CD4-positive, alpha-beta memory T cell (primary cell): ENCODE measurements around the gene EME2. TPM values are rescaled to one million over a fixed set of nuclear protein-coding genes. Genes with fewer than 3 reads are reported as not detected.

Source experiments
- CTCF ChIA-PET: fragments of 350-600 bp; sonication (Branson Sonifier 250); formaldehyde crosslinking; loops from one replicate; lab custom pipeline; 2021; ENCODE audit warnings: inconsistent platforms; ENCODE audit not compliant: partially characterized antibody; lab: Charles Lee
- POLR2A ChIA-PET: fragments of 350-600 bp; sonication (Branson Sonifier 250); formaldehyde crosslinking; loops from one replicate; lab custom pipeline; 2021; ENCODE audit not compliant: partially characterized antibody; lab: Charles Lee
- DNase-seq, 5 donors: peaks; one replicate each; pipeline versions ENCODE4 v3.0.0 to v3.0.0-alpha.2; 2020 to 2022; ENCODE audit warnings: mixed read lengths in 1 of 5
- H3K27ac ChIP-seq: one replicate; pipeline ENCODE4 v1.7.0; 2013; ENCODE audit warnings: low read depth, low read length
- H3K27me3 ChIP-seq: 2 replicates; pipeline ENCODE4 v1.7.0; 2013; ENCODE audit warnings: mild to moderate bottlenecking, low read length, moderate library complexity; ENCODE audit not compliant: insufficient read depth
- H3K36me3 ChIP-seq: 2 replicates; pipeline ENCODE4 v1.7.0; 2013; ENCODE audit warnings: mild to moderate bottlenecking, low read length, moderate library complexity; ENCODE audit not compliant: insufficient read depth
- H3K4me1 ChIP-seq: 2 replicates; pipeline ENCODE4 v1.7.0; 2013; ENCODE audit warnings: mild to moderate bottlenecking, low read length, moderate library complexity; ENCODE audit not compliant: insufficient read depth
- H3K4me3 ChIP-seq, 2 donors: one replicate each; pipeline ENCODE4 v1.7.0; 2013; ENCODE audit warnings: low read length in 2 of 2, mild to moderate bottlenecking in 1 of 2
- H3K9me3 ChIP-seq, 2 donors: one replicate each; pipeline ENCODE4 v1.7.0; 2013; ENCODE audit warnings: low read length in 2 of 2, control low read depth in 1 of 2; ENCODE audit not compliant: control insufficient read depth in 1 of 2
- H3K27ac Mint-ChIP-seq, 7 donors: one replicate each; pipeline ENCODE4 v1.8.0; 2020 to 2021; ENCODE audit warnings: mixed read lengths in 7 of 7, mild to moderate bottlenecking in 6 of 7, inconsistent platforms in 3 of 7, moderate library complexity in 3 of 7
- H3K27me3 Mint-ChIP-seq, 2 donors: one replicate each; pipeline ENCODE4 v1.8.0; 2020 to 2021; ENCODE audit warnings: mixed read lengths in 2 of 2
- H3K36me3 Mint-ChIP-seq, 2 donors: one replicate each; pipeline ENCODE4 v1.8.0; 2020 to 2021; ENCODE audit warnings: mixed read lengths in 2 of 2, inconsistent platforms in 1 of 2, mild to moderate bottlenecking in 1 of 2
- H3K4me1 Mint-ChIP-seq, 4 donors: one replicate each; pipeline ENCODE4 v1.8.0; 2020 to 2021; ENCODE audit warnings: mixed read lengths in 4 of 4, mild to moderate bottlenecking in 1 of 4
- H3K4me3 Mint-ChIP-seq, 8 donors: one replicate each; pipeline ENCODE4 v1.8.0; 2020 to 2021; ENCODE audit warnings: mixed read lengths in 8 of 8, mild to moderate bottlenecking in 7 of 8, moderate library complexity in 6 of 8, inconsistent platforms in 3 of 8
- H3K9me3 Mint-ChIP-seq, 8 donors: one replicate each; pipeline ENCODE4 v1.8.0; 2020 to 2021; ENCODE audit warnings: mixed read lengths in 8 of 8, mild to moderate bottlenecking in 5 of 8, inconsistent platforms in 3 of 8, moderate library complexity in 1 of 8
- intact Hi-C: fragments of 100-400 bp; cut with micrococcal nuclease; formaldehyde crosslinking; loops from one replicate; pipeline ENCODE4 v1.15.1; 2023
- polyA plus RNA-seq, 2 donors: library from polyadenylated mRNA; unstranded; fragments of 300-500 nt; fragmentation: Illumina TruSeq; gene quantifications; one replicate each; pipeline ENCODE4 v1.2.3, GENCODE V29; 2021
- total RNA-seq, 2 experiments: library from RNA; stranded (reverse); gene quantifications; one replicate each; pipeline ENCODE4 v1.2.3, GENCODE V29; 2021

The EME2 gene
- total and polyA plus RNA-seq, 4 experiments from 2014 or later = 0.30 to 33.1 (median 17.2) TPM

DNA sequence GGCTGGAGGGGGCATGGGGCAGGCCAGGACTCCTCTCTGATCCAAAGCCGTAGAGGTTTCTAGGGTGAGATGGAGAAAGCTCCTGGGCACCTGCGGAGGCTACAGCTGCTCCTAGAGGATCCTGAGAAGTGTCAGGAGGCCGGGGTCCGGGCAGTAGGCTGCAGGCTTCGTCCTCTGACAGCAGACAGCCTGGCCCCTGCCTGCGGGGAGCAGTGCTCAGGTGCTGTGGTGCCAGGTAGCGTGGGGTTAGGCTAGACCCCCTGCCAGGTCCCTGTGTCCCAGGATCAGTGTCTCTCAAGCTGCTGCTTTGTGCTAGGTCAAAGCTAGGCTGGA is 1.8 kb downstream of the EME2 start:
- H3K4me3 ChIP-seq = no peak overlapping the region
- peaks cover 11 to 32% (median 15%) of the 10 kb centered on the region in 4 donors for H3K4me1 Mint-ChIP-seq
- ChIA-PET POLR2A (interaction anchor here (1.1 to 11.4 kb wide), 6 partner anchors 6 to 191 kb away, joined by 3 to 185 read pairs (median 20); partner anchors contain the start of genes FAHD1, HAGH, MAPK8IP3 and NUBP2), CTCF (interaction anchor here (0.9 to 1.7 kb wide), 2 partner anchors 8 to 30 kb away, joined by 3 to 16 read pairs; partner anchors contain the start of genes NUBP2 and SPSB3)
- H3K9me3 ChIP-seq = no peaks in the 10 kb centered on the region
- H3K27me3 ChIP-seq = no peaks in the 10 kb centered on the region
- peak overlapping the region; percentile 72 for H3K27ac ChIP-seq
- peaks cover 10% of the 10 kb centered on the region for H3K36me3 ChIP-seq
- H3K9me3 Mint-ChIP-seq = no peaks in the 10 kb centered on the region
- no peak for DNase-seq
- H3K27me3 Mint-ChIP-seq = no peaks in the 10 kb centered on the region
- peaks cover 0 to 22% of the 10 kb centered on the region in 2 donors for H3K36me3 Mint-ChIP-seq
- peaks cover 29% of the 10 kb centered on the region for H3K4me1 ChIP-seq
- H3K27ac Mint-ChIP-seq = peak overlapping the region in 1 of 7 donors; percentile 88
- intact Hi-C loops = loop anchor here (5.0 kb wide), 1 partner anchor 758 kb away; the partner anchor contains the start of gene CEMP1
- peak overlapping the region in 6 of 8 donors; percentile 24 to 83 (median 54) for H3K4me3 Mint-ChIP-seq

DNA sequence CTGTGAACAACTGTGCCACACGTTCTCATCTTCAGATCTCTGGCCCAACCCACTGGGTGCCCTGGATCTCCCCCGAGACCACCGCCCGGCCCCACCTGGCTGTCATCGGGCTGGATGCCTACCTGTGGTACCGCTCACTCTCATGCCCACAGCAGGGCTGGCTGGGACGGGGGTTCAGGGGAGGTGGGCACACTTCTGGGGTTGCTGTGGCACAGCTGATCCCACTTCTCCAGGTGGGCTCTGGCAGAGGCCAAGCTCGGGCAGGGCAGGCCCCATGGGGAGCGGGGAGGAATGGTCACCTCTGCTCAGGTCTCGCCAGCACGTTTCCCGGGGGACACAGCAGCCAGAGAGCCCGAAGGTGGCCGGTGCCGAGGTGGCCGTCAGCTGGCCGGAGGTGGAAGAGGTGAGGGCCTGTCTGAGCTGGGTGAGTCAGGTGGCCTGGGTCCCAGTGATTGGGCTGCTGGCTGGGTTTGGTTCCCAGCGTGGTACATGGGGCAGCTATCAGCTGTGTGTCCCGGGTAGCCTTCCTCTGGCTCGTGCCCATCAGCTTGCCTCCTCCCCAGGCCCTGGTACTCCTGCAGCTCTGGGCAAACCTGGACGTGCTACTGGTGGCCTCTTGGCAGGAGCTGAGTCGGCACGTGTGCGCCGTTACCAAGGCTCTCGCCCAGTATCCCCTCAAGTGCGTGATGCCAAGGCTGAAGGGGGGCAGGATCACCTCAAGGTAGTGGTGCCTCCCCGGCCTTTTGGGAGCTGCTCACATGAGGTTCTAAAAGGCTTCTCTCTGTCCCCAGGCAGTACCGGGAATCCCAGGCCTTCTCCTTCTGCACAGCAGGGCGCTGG is 2.6 kb downstream of the EME2 start:
- Histone ChIP-seq H3K4me1 (peaks cover 32% of the 10 kb centered on the region), H3K9me3 (no peaks in the 10 kb centered on the region), H3K4me3 (no peak overlapping the region), H3K27me3 (no peaks in the 10 kb centered on the region), H3K36me3 (peaks cover 13% of the 10 kb centered on the region), H3K27ac (peak overlapping the region; percentile 72)
- Mint-ChIP-seq H3K27ac (peak overlapping the region in 1 of 7 donors; percentile 88), H3K4me3 (peak overlapping the region in 7 of 8 donors; percentile 13 to 59 (median 44)), H3K9me3 (no peaks in the 10 kb centered on the region), H3K27me3 (no peaks in the 10 kb centered on the region), H3K4me1 (peaks cover 10 to 30% (median 12%) of the 10 kb centered on the region in 4 donors), H3K36me3 (peaks cover 0 to 19% of the 10 kb centered on the region in 2 donors)
- CTCF ChIA-PET = interaction anchor here (1.7 kb wide), 1 partner anchor 8 kb away, joined by 16 read pairs; the partner anchor contains the start of genes NUBP2 and SPSB3
- intact Hi-C loops = no loop called here
- DNase-seq = no peak
- POLR2A ChIA-PET = interaction anchor here (0.6 to 11.4 kb wide), 5 partner anchors 5 to 154 kb away, joined by 3 to 185 read pairs (median 3); partner anchors contain the start of genes MAPK8IP3, NUBP2 and SPSB3

DNA sequence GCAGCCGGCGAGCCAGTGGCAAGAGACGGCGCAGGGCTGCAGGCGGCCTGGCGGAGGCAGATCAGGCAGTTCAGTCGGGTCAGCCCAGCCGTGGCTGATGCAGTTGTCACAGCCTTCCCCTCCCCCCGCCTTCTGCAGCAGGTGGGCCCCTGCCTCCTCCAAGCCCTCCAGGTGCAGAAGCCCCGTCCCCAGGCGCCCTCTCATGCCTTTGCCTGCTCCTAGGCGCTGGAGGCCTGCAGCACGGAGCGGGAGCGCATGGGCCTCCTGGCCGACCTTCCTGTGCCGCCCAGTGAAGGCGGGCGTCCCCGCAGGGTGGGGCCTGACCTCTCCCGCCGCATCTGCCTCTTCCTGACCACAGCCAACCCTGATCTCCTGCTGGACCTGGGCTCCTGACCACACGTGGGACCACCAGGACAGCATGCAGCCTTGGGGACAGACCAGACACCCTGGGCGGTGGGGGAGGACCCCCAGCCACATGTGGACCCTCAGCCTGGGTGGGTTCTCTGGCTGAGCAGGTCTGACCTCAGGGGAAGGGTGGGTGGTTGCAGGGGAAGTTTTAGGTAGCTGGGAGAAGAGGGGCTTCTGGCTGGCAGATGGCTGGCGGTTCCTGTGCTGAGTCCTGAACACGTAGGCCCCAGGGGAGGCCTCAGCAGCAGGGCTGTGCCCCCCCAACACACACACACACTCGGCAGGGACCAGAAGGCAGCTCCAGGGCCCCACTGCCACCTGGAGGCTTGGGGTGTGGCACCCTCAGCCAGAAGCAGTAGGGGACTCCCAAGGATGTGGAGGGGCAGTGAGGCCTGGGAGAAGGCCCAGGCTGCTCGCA is 3.4 kb downstream of the EME2 start:
- H3K4me1 Mint-ChIP-seq = peaks cover 10 to 34% (median 13%) of the 10 kb centered on the region in 4 donors
- Histone ChIP-seq H3K4me3 (no peak overlapping the region), H3K27me3 (no peaks in the 10 kb centered on the region), H3K9me3 (no peaks in the 10 kb centered on the region), H3K36me3 (peaks cover 22% of the 10 kb centered on the region), H3K4me1 (peaks cover 34% of the 10 kb centered on the region), H3K27ac (no peak overlapping the region)
- peak overlapping the region in 2 of 8 donors; percentile 21 to 52 for H3K4me3 Mint-ChIP-seq
- POLR2A ChIA-PET = interaction anchor here (0.6 to 9.4 kb wide), 2 partner anchors 38 to 69 kb away, joined by 3 to 66 read pairs; partner anchors contain the start of gene MAPK8IP3
- H3K27ac Mint-ChIP-seq = peak overlapping the region in 1 of 7 donors; percentile 88
- CTCF ChIA-PET = no interaction called here
- H3K27me3 Mint-ChIP-seq = no peaks in the 10 kb centered on the region
- intact Hi-C loops = no loop called here
- H3K9me3 Mint-ChIP-seq = no peaks in the 10 kb centered on the region
- H3K36me3 Mint-ChIP-seq = peaks cover 0 to 17% of the 10 kb centered on the region in 2 donors
- no peak for DNase-seq

DNA sequence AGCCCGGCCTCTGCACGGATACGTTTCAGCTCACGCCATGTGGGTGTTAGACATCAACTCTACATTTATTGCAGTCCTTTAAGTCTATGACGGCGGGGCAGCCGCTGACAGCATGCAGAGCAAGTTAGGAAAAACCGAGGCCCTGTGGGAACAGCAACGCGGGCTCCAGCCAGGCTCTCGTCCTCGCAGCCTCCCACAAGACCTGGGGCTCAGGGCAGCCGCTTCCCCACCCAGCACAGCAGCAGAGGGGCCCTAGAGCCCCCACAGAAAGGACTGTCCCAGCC is 4.0 kb downstream of the EME2 start:
- no peak for DNase-seq
- Histone ChIP-seq H3K27ac (no peak overlapping the region), H3K4me3 (no peak overlapping the region), H3K4me1 (peaks cover 40% of the 10 kb centered on the region), H3K36me3 (peaks cover 22% of the 10 kb centered on the region), H3K9me3 (no peaks in the 10 kb centered on the region), H3K27me3 (no peaks in the 10 kb centered on the region)
- POLR2A ChIA-PET = no interaction called here
- Mint-ChIP-seq H3K27ac (peak overlapping the region in 1 of 7 donors; percentile 70), H3K9me3 (no peaks in the 10 kb centered on the region), H3K4me3 (peak overlapping the region in 2 of 8 donors; percentile 4 to 21), H3K4me1 (peaks cover 14 to 40% (median 18%) of the 10 kb centered on the region in 4 donors), H3K36me3 (peaks cover 0 to 18% of the 10 kb centered on the region in 2 donors), H3K27me3 (no peaks in the 10 kb centered on the region)
- CTCF ChIA-PET = no interaction called here
- intact Hi-C loops = no loop called here

DNA sequence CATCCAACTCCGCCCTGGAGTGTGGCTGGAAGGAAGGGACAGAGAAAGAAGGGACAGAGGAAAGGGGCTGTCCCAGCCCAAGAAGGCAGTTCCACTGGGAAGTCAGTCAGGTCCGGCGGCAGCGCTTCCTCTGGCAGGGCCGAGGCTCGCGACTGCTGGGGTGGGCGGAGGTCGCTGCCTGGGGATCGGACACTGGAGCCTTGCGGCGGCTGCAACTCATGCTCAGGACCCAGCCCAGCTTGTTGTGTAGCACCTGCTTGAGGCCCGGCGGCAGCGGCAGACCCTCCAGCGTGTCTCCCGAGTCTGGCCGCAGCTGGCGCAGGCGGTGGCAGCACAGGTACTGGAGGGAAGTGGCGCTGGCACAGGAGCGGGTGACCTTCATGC is 4.4 kb downstream of the EME2 start:
- Mint-ChIP-seq H3K9me3 (no peaks in the 10 kb centered on the region), H3K36me3 (peaks cover 0 to 18% of the 10 kb centered on the region in 2 donors), H3K4me1 (peaks cover 13 to 40% (median 17%) of the 10 kb centered on the region in 4 donors), H3K27ac (peak overlapping the region in 1 of 7 donors; percentile 70), H3K27me3 (no peaks in the 10 kb centered on the region), H3K4me3 (peak overlapping the region in 1 of 8 donors; percentile 4)
- no peak for DNase-seq
- POLR2A ChIA-PET = interaction anchor here (1.1 to 6.7 kb wide), 2 partner anchors 7 to 71 kb away, joined by 3 to 185 read pairs; partner anchors contain the start of genes EME2, MAPK8IP3, MRPS34 and NME3
- Histone ChIP-seq H3K27me3 (no peaks in the 10 kb centered on the region), H3K36me3 (peaks cover 22% of the 10 kb centered on the region), H3K9me3 (no peaks in the 10 kb centered on the region), H3K4me3 (no peak overlapping the region), H3K27ac (no peak overlapping the region), H3K4me1 (peaks cover 38% of the 10 kb centered on the region)
- CTCF ChIA-PET = no interaction called here
- intact Hi-C loops = no loop called here

DNA sequence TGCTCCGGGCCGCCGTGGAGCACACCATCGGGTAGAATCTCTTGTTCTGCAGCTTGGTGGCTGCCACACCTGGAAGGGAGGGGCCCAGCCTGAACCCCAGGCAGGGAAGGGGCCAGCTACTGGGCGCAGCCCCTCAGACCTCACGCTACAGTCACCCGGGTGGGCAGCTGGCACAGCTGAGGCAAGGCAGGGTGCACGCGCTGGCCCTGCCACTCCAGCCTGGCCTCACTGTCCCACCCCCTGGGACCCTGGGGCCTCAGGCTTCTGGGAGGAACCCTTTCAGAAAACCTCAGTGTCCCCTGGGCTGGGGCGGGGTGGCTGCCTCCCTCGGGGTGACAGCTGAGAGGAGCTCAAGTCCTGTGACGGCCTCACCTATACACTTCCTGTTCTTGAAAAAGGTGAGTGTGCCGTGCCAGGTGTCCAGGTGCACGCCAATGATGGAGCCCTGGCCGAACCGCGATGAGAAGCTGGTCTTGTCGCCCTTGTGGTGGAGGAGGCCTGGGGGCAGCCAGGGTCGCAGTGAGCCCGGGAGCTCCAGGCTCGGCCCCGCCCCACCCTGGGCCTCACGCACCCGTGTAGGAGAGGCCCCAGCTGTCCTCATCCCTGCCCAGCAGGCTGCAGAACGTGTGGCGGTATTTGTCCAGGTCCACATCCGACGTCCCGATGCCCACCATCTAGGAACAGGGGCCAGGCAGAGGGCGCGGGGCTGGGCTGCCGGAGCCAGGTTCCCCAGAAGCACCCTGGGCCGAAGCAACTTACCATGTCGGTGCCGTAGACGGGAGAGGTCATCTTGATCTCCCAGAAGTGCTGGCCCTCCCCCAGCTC is 5.0 kb downstream of the EME2 start:
- POLR2A ChIA-PET = interaction anchor here (1.1 to 6.7 kb wide), 2 partner anchors 8 to 72 kb away, joined by 3 to 185 read pairs; partner anchors contain the start of genes EME2, MAPK8IP3, MRPS34 and NME3
- no peaks in the 10 kb centered on the region for H3K27me3 ChIP-seq
- Mint-ChIP-seq H3K36me3 (peaks cover 0 to 14% of the 10 kb centered on the region in 2 donors), H3K9me3 (peaks cover 0 to 1% (median 0%) of the 10 kb centered on the region in 8 donors), H3K4me3 (no peak overlapping the region), H3K4me1 (peaks cover 10 to 36% (median 15%) of the 10 kb centered on the region in 4 donors), H3K27ac (no peak overlapping the region), H3K27me3 (no peaks in the 10 kb centered on the region)
- peaks cover 34% of the 10 kb centered on the region for H3K4me1 ChIP-seq
- H3K36me3 ChIP-seq = peaks cover 22% of the 10 kb centered on the region
- no peaks in the 10 kb centered on the region for H3K9me3 ChIP-seq
- H3K4me3 ChIP-seq = no peak overlapping the region
- H3K27ac ChIP-seq = no peak overlapping the region
- CTCF ChIA-PET = interaction anchor here (0.6 kb wide), 1 partner anchor 248 kb away, joined by 4 read pairs; no protein-coding TSS in a partner anchor
- intact Hi-C loops = no loop called here
- DNase-seq = peak in 1 of 5 donors; percentile 22
